ENCODE measurements around the gene PDGFC.
"Not testable (repeated sequence)": the region's sequence is repeated elsewhere in the genome, so short reads cannot be mapped to it uniquely, and the experiment has no call there.

Gene PDGFC

DNA sequence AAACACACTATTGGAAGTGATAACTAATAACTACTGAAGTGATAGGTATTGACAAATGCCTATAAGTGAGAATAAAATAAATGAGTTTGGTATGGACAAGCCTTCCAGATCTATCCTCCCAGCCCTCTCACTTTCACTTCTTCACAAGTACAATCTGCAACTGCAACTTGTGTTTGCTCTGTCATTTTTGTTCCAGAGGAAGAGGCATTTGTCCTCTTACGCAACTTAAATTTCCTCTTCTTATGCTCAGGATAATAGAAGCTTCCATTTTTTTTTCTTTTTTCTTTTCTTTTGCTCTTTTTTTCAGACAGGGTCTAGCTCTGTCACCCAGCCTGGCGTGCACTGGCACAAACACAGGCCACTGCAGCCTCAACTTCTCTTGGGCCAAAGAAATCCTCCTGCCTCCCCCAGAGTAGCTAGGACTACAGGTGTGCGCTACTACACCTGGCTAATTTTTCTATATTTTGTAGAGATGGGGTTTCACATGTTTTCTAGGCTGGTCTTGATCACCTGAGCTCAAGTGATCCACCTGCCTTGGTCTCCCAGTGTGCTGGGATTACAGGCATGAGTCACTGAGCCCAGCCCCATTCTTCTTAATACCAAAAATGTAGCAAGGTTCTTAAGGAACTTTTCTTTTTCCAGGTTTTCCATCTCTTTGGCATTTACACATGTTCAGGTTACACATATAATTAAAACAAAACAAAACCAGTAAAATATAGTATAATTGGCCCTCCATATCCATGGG, 73.1 kb downstream of the PDGFC start:
- no peak for DNase-seq

DNA sequence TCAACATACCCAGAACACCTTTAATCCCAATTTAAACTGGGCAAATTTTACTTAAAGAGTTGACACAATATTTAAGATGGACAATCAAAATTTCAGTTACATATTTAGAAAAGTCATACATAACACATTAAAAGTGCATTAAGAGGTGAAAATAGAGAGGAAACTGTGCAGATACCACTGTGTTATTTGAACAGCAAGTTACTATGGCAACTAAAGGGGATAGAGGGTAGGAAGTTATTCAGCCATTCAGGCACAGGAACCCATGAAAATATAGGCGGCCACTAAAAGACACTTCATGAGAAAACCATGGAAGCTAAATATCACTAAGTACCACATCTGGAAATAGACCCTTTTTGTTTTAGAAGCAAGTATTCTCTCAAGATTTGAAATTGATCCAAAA, 75.1 kb downstream of the PDGFC start:
- DNase-seq: no peak

GRCh38 chr4:156894234-156894633, 77.4 kb downstream of the PDGFC start:
- DNase-seq: no peak

- DNase-seq: no peak
These were observed 78.8 kb downstream of the PDGFC start for GRCh38 chr4:156892805-156893204.

DNA sequence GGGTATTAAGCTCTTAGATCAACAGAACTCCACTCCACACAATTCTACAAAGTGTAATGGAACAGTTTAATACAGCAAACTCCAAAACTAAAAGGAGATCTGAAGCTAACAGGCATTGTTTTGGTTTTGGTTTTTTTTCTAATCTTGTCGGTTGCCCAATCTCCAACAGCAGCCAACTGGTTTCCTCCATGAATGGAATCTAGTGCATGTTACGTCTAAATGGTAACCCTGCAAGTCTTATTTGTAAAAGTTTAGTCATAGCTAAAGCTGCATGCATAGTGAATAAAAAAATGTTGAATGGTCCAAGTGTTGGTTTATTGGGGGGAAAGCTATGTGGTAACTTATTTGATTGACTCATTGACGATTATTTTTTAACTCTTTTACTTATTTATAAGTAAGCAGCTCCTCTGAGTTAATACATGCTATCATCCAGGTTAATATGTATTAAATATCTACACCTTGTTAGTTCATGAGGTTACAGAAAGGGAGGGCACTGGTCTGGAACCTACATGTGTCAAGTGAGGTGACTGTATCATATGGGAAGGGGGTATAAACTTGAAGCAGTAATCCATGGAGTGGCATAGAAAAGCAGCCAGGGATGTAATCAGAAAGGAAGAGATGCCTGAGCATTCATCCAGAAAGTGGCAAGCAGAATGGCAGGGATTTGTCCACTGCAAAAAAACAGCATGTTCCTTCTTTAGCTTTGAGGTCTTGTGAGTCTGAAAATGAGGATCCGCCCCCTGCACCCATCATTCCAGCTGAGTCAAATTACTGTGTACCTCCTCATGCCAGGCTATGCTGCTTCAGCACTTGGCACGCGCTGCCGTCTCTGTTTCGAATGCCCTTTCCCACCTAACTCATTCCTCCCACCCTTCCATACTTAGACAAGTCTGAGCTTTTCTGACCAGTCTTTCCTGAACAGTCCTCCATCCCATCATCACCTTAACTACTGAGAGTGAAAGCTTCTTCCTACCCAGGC, 81.7 kb downstream of the PDGFC start:
- peak in 3 of 14 donors; percentile 1 to 15 (median 4) for DNase-seq

DNA sequence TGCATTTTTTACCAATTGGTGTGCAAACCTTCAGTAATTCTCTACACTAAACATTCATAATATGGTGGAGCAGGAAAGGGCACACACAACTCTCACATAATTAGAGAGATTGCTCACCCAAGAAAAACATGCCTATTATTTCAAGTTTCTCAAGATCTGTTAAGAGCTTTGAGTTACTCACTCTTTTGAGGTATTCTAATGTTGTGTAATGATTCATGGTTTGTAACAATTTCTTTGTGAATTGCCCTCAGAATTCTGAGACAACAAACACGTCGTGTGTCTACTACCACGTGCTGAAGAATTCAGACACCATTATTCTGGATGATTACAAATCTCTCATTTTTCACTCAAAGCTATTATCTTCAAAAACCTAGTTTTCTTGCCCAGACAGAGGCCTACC, 82.8 kb downstream of the PDGFC start:
- DNase-seq: no peak

DNA sequence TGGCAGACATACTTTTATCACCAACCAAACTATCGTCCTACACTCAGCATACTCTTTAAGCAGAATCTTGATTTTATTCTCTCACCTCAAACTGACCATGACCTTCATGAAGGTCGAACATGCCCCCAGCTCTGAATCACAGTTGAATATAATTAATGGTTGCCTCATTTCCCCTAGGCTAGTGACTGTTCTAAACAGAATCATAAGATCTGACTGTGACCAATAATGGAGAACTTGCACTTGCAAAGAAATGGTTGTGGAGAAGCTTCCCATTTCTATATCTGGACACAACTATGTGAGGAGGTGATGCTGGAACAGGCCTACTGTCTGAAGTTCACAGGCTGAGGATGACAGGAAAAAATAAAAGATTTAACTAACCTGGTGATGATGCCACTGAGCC, 85.1 kb downstream of the PDGFC start:
- DNase-seq: no peak

GRCh38 chr4:156885374-156885773, 86.2 kb downstream of the PDGFC start:
- DNase-seq: no peak

DNA sequence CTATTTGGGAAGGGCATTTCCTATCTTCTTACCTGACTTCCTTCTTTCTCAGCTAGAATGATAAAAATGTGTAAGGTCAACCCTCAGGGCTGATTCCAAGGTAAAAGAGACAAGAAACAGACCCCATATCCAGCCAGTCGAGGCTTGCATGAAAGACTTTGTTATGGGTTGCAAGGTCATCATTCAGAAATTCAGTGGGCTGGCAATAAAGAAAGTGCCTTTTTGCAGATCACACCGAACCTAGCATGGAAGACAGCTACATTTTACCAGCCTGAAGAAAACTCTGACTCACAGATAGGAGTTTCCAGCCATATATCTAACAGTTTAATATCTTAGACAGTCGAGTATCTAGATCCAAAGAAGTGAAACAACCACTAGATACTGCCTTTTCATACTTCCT, 87.4 kb downstream of the PDGFC start:
- no peak for DNase-seq

DNA sequence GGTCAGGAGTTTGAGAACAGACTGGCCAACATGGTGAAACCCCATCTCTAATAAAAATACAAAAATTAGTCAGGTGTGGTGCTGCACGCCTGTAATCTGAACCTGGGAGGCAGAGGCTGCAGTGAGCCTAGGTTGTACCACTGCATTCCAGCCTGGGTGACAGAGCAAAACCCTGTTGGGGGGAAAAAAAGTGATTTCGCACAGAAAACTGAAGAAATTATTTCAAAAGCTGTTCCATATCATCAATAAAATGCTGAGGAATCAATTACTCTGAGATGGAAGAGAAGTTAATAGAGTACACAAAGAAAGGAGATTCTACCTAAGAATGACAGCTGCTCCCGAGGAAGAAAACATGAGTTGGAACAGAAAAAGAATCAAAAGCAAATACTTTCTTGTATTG, 95.9 kb downstream of the PDGFC start:
- DNase-seq: no peak

DNA sequence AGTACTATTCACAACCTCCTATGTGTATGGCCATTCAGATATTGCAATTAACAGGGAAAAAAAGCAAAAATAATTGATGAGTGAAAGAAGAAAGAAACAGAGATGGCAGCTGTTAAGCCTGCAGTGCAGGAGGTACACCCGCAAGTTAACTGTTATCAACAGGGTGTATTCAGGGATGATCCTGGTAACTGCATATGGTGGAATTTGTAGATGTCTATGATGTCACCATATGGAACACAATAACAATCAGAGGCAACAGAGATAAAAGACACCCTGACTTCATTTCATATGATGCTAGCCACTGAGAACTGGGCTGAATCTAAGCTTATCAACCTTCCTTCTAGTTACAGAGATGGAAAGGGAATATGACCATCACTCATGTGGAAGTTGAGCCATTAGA, 96.5 kb downstream of the PDGFC start:
- DNase-seq: no peak

- no peak for DNase-seq
These were observed 97.8 kb downstream of the PDGFC start for GRCh38 chr4:156873799-156874198.

GRCh38 chr4:156870861-156871260, 100.7 kb downstream of the PDGFC start:
- DNase-seq: no peak

- no peak for DNase-seq
These were observed 101.5 kb downstream of the PDGFC start for GRCh38 chr4:156870131-156870530.

GRCh38 chr4:156866088-156866487, 105.5 kb downstream of the PDGFC start:
- not testable (repeated sequence) for DNase-seq

- DNase-seq: no peak
These were observed 106.1 kb downstream of the PDGFC start for GRCh38 chr4:156865451-156865850.

DNA sequence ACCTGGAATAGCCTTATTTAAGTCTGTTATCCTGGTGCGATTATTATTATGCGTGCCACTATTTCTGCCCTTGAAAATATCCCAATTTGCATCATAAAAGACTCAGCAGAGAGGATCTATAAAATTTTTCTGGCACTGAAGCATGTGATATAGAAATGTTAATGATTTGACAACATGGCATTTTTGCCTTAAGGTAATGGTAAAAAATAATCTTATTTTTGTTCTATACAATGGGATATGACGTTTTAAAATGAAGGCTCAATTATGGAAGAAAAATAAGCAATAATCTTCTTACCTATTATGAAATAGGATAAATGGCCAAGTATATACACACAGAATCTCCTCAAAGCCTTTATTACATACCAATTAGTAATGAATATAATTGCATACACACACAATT, 113.5 kb downstream of the PDGFC start:
- no peak for DNase-seq

DNA sequence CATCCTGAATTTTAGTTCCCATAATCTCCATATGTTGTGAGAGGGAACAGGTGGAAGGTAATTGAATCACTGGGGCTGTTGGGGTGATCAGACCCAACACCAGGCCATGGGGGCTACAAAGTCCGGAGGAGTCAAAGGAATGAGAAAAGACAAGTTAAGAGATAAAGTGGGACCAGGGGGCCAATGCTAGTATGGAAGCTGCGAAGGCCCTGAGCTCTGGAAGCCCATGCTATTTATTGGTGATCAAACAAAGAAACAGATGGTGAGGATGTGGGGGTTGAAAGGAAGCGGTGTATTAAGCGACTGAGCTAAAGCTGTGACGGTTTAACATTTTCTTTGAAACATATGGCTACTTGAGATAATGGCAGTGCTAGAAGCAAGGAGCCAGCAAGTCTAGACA, 132.8 kb downstream of the PDGFC start:
- DNase-seq: no peak

- no peak for DNase-seq
These were observed 133.8 kb downstream of the PDGFC start for GRCh38 chr4:156837625-156838345.

DNA sequence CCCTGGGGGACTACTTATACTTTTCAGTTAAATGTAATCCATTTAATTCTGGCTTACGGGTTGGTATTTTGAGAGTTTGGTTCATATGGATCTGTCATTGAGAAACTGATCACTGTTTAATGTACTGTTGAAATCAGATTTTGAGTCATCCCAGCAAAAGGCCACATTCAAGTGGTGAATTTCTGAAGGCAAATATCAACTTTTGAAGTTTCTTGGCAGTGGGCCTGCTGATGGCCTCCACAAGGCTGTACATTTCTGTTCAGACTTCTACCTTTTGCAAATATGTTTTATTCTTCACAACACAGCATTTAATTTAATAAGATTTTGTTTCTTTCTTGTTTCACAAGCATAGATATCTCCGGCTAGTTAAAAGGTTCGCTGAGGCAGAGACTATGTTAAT, 138.7 kb downstream of the PDGFC start:
- no peak for DNase-seq

- no peak for DNase-seq
These were observed 141.2 kb downstream of the PDGFC start for GRCh38 chr4:156830351-156830750.

DNA sequence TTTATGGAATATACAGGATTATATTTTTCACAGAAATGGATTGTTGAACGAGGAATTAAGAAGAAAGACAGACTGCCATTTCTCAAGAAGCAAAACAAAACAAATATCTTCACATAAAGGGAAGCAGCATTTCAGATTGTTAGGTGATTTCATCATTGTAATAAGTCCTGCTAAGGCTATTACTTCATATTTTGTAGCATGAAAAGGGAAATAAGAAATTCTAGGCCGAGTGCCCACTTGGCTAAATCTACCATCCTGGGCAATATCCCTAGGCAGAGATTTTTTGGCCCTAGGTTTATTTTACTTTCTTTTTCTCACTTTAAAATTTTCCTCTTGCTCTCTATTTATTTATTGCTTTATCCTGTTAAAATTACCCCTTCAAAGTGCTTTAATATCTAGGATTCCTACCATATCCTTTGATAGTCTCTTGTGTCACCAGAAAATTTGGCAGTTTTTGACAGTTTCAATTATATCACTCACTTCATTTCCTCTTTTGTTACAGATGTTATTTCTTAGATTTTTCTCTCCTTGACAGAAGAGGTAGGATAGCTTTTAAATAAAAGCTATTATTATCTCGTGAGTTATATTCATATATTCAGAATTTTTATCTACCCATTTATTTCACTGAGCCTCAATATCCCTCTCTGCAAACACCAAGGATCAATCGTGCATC, 142.3 kb downstream of the PDGFC start:
- DNase-seq: no peak

Data from C1 segment of cervical spinal cord (tissue), 14 donors.